Loucy (cell line): ENCODE data around the gene BBOF1.

Source experiments
- H2AFZ ChIP-seq: fragments of 200-600 bp; sonication (generic); 2 replicates; pipeline ENCODE4 v1.6.0; 2016; ENCODE audit warnings: antibody characterized with exemption, mild to moderate bottlenecking, low read length, moderate library complexity
- H3F3A ChIP-seq: fragments of 200-600 bp; 2 replicates; pipeline ENCODE4 v1.6.0; 2016; ENCODE audit warnings: antibody characterized with exemption, low read depth, mild to moderate bottlenecking
- H3K27me3 ChIP-seq: fragments of 200-600 bp; sonication (generic); 2 replicates; pipeline ENCODE4 v1.6.1; 2014; ENCODE audit warnings: low read length, mild to moderate bottlenecking; ENCODE audit not compliant: insufficient read depth, poor library complexity, severe bottlenecking
- H3K36me3 ChIP-seq: fragments of 200-600 bp; sonication (generic); 2 replicates; pipeline ENCODE4 v1.6.1; 2016; ENCODE audit warnings: low read length; ENCODE audit not compliant: insufficient read depth
- H3K4me1 ChIP-seq: fragments of 200-600 bp; sonication (generic); 2 replicates; pipeline ENCODE4 v1.5.1; 2014; ENCODE audit warnings: low read length, mild to moderate bottlenecking; ENCODE audit not compliant: insufficient read depth, poor library complexity, severe bottlenecking
- H3K4me2 ChIP-seq: fragments of 200-600 bp; sonication (generic); 2 replicates; pipeline ENCODE4 v1.6.0; 2014; ENCODE audit warnings: antibody characterized with exemption, low read length, low read depth, mild to moderate bottlenecking; ENCODE audit not compliant: poor library complexity, severe bottlenecking
- H3K4me3 ChIP-seq: fragments of 200-600 bp; sonication (generic); 2 replicates; pipeline ENCODE4 v1.5.1; 2014; ENCODE audit warnings: low read length, mild to moderate bottlenecking, mixed read lengths; ENCODE audit not compliant: poor library complexity, severe bottlenecking
- H3K79me2 ChIP-seq: fragments of 200-600 bp; sonication (generic); 2 replicates; pipeline ENCODE4 v1.6.1; 2014; ENCODE audit warnings: low read length; ENCODE audit not compliant: insufficient read depth
- H3K9ac ChIP-seq: fragments of 200-600 bp; sonication (generic); 2 replicates; pipeline ENCODE4 v1.6.0; 2014; ENCODE audit warnings: mild to moderate bottlenecking, low read depth, low read length, moderate library complexity; ENCODE audit not compliant: poor library complexity, severe bottlenecking
- H3K9me2 ChIP-seq: fragments of 200-600 bp; sonication (generic); replicated peaks from 2 replicates; pipeline ENCODE4 v1.6.1; 2016; ENCODE audit warnings: low read depth, low read length, mixed read lengths
- H3K9me3 ChIP-seq: fragments of 200-600 bp; sonication (generic); 2 replicates; pipeline ENCODE4 v1.6.1; 2014; ENCODE audit warnings: mild to moderate bottlenecking, antibody characterized with exemption, low read length, low read depth; ENCODE audit not compliant: insufficient read depth
- H4K20me1 ChIP-seq: fragments of 200-600 bp; sonication (generic); 2 replicates; pipeline ENCODE4 v1.6.0; 2014; ENCODE audit warnings: antibody characterized with exemption, low read length, mild to moderate bottlenecking; ENCODE audit not compliant: insufficient read depth, poor library complexity, severe bottlenecking
- CTCF ChIP-seq: fragments of 200-600 bp; sonication (generic); conservative IDR thresholded peaks from 2 replicates; pipeline ENCODE4 v1.5.1; 2014; ENCODE audit warnings: mild to moderate bottlenecking, antibody characterized with exemption, low read length
- EZH2phosphoT487 ChIP-seq: fragments of 200-600 bp; IDR thresholded peaks from 2 replicates; pipeline ENCODE4 v1.6.1; 2018; ENCODE audit warnings: antibody characterized with exemption, mild to moderate bottlenecking, moderate library complexity, borderline replicate concordance

BBOF1 gene

GRCh38 chr14:74018586-74019407, at the start of gene BBOF1, which contains the start of gene ENTPD5:
Gene BBOF1 (plus strand): TSS chr14:74019349. CDS start chr14:74019479, 130 bp downstream.
Gene ENTPD5 (minus strand): TSS chr14:74019288. CDS start chr14:73988102, 31,186 bp downstream.
- TF ChIP-seq EZH2phosphoT487 (no peak), CTCF (no peak)
- no peaks in the 10 kb centered on the region for H3K27me3 ChIP-seq
- H3F3A ChIP-seq = no peaks in the 10 kb centered on the region
- H3K79me2 ChIP-seq = no peaks in the 10 kb centered on the region
- H3K4me3 ChIP-seq = peak within 1 kb of the TSS; percentile 93
- H3K36me3 ChIP-seq = no peaks in the 10 kb centered on the region
- H3K9me2 ChIP-seq = no peaks in the 10 kb centered on the region
- H3K4me1 ChIP-seq = peaks cover 3% of the 10 kb centered on the region
- H3K4me2 ChIP-seq = peak within 1 kb of the TSS; percentile 77
- H4K20me1 ChIP-seq = no peaks in the 10 kb centered on the region
- H2AFZ ChIP-seq = peak within 1 kb of the TSS; percentile 93
- H3K9ac ChIP-seq = peak within 1 kb of the TSS; percentile 87
- H3K9me3 ChIP-seq = no peaks in the 10 kb centered on the region

- H2AFZ ChIP-seq = no peak overlapping the region
- H3K9me2 ChIP-seq = no peaks in the 10 kb centered on the region
- H3K27me3 ChIP-seq = no peaks in the 10 kb centered on the region
- H4K20me1 ChIP-seq = no peaks in the 10 kb centered on the region
- H3K4me3 ChIP-seq = no peak overlapping the region
- H3K79me2 ChIP-seq = no peaks in the 10 kb centered on the region
- no peaks in the 10 kb centered on the region for H3K4me1 ChIP-seq
- no peak overlapping the region for H3K9ac ChIP-seq
- peaks cover 6% of the 10 kb centered on the region; the same call in 1 of the 2 replicates for H3K36me3 ChIP-seq
- H3K9me3 ChIP-seq = no peaks in the 10 kb centered on the region
- TF ChIP-seq CTCF (no peak), EZH2phosphoT487 (no peak)
- H3F3A ChIP-seq = no peaks in the 10 kb centered on the region
- no peak overlapping the region for H3K4me2 ChIP-seq
Measured at GRCh38 chr14:73973497-73973896, 45.7 kb upstream of the BBOF1 start.

GRCh38 chr14:73976125-73976524, 43.0 kb upstream of the BBOF1 start:
- H3K9me2 ChIP-seq = no peaks in the 10 kb centered on the region
- H3K36me3 ChIP-seq = no peaks in the 10 kb centered on the region
- H4K20me1 ChIP-seq = no peaks in the 10 kb centered on the region
- H3K4me1 ChIP-seq = no peaks in the 10 kb centered on the region
- no peak overlapping the region for H3K4me2 ChIP-seq
- H3K79me2 ChIP-seq = no peaks in the 10 kb centered on the region
- no peaks in the 10 kb centered on the region for H3K27me3 ChIP-seq
- no peak overlapping the region for H3K9ac ChIP-seq
- no peaks in the 10 kb centered on the region for H3K9me3 ChIP-seq
- no peaks in the 10 kb centered on the region for H3F3A ChIP-seq
- H2AFZ ChIP-seq = no peak overlapping the region
- TF ChIP-seq CTCF (no peak), EZH2phosphoT487 (no peak)
- H3K4me3 ChIP-seq = no peak overlapping the region
